Measurements from ENCODE around the gene NOP9. TPM values are rescaled to one million over a fixed set of nuclear protein-coding genes. Genes with fewer than 3 reads are reported as not detected.

Gene NOP9
- total and polyA plus RNA-seq, 9 of the 15 experiments (the other 6 are each of a cell fraction or from before 2014, with no cell fraction given), result 1.0 to 27.9 (median 15.1) TPM

GRCh38 chr14:24312736-24313507 lies 13.3 kb downstream of the NOP9 start:
- 42% methylated on average over 7 of the region's 9 CpGs for WGBS (ENCODE audit: insufficient coverage, low coverage, missing lambda C conversion rate)
- Histone ChIP-seq H3K9ac (ENCODE audit: insufficient read depth in 1 of 2, low read depth in 2 of 2, low read length in 2 of 2) (no peak overlapping the region; a peak in 1 of 4 replicates), H3K4me1 (replicated peaks in 1 of 2; ENCODE audit: control insufficient read depth in 2 of 2, insufficient read depth in 2 of 2, low read length in 2 of 2) (peaks cover 20 to 30% of the 10 kb centered on the region in 2 experiments), H3K9me3 (replicated peaks; ENCODE audit: control insufficient read depth, insufficient read depth, low read depth, low read length) (no peaks in the 10 kb centered on the region), H2AFZ (ENCODE audit: low read depth, low read length) (no peak overlapping the region), H3K79me2 (ENCODE audit: control insufficient read depth, insufficient read depth, low read length) (no peaks in the 10 kb centered on the region), H4K20me1 (replicated peaks; ENCODE audit: control insufficient read depth, insufficient read depth, low read length) (no peaks in the 10 kb centered on the region), H3K9me1 (ENCODE audit: control insufficient read depth, insufficient read depth, low read length) (no peaks in the 10 kb centered on the region), H3K4me3 (no peak overlapping the region), H3K27ac (ENCODE audit: extremely low read depth, low read depth, low read length) (no peak overlapping the region), H3K4me2 (ENCODE audit: insufficient read depth, low read length) (no peak overlapping the region), H3K27me3 (ENCODE audit: control insufficient read depth in 2 of 2, insufficient read depth in 2 of 2, low read length in 2 of 2) (no peaks in the 10 kb centered on the region), H3K36me3 (ENCODE audit: control insufficient read depth, insufficient read depth, low read length) (peaks cover 24% of the 10 kb centered on the region; the same call in 2 of the 3 replicates)
- ATAC-seq, result no peak
- peak in 1 of 4 experiments; percentile 20 for DNase-seq (ENCODE audit: extremely low read depth in 1 of 4, low spot score in 3 of 4)
- no TSS peak for BruUV-seq (replicated peaks)
- CTCF ChIA-PET (ENCODE audit: low intra/inter-chr PET ratio), result no interaction called here
- in situ Hi-C loops (cut with MboI) (no loop called here), intact Hi-C loops (cut with micrococcal nuclease) (no loop called here)
- POLR2A ChIA-PET, result no interaction called here
- TF ChIP-seq ARID3B (CRISPR knock-in tag; IDR thresholded peaks at IDR 0.05; ENCODE audit: borderline replicate concordance), result no peak
- no peak for TF ChIP-seq ILF3 (IDR thresholded peaks at IDR 0.05; ENCODE audit: borderline replicate concordance)
- TF ChIP-seq IRF1 (CRISPR knock-in tag; IDR thresholded peaks at IDR 0.05; ENCODE audit: borderline replicate concordance), result no peak
- TF ChIP-seq ZNF561 (CRISPR knock-in tag; conservative IDR thresholded peaks at IDR 0.05), result no peak
- no peak for TF ChIP-seq E2F3 (CRISPR knock-in tag; IDR thresholded peaks at IDR 0.05)
- no peak for TF ChIP-seq HMGN3 (IDR thresholded peaks at IDR 0.05; ENCODE audit: borderline replicate concordance, extremely low read depth, insufficient read length, low read depth, low read length)
- TF ChIP-seq ZNF431 (CRISPR knock-in tag; IDR thresholded peaks at IDR 0.05), result no peak
- TF ChIP-seq ZNF274 (IDR thresholded peaks at IDR 0.05; ENCODE audit: borderline replicate concordance, low read depth, low read length), result no peak
- no peak for FAIRE-seq
